Measurements from ENCODE around the gene NEK6.

The NEK6 gene

DNA sequence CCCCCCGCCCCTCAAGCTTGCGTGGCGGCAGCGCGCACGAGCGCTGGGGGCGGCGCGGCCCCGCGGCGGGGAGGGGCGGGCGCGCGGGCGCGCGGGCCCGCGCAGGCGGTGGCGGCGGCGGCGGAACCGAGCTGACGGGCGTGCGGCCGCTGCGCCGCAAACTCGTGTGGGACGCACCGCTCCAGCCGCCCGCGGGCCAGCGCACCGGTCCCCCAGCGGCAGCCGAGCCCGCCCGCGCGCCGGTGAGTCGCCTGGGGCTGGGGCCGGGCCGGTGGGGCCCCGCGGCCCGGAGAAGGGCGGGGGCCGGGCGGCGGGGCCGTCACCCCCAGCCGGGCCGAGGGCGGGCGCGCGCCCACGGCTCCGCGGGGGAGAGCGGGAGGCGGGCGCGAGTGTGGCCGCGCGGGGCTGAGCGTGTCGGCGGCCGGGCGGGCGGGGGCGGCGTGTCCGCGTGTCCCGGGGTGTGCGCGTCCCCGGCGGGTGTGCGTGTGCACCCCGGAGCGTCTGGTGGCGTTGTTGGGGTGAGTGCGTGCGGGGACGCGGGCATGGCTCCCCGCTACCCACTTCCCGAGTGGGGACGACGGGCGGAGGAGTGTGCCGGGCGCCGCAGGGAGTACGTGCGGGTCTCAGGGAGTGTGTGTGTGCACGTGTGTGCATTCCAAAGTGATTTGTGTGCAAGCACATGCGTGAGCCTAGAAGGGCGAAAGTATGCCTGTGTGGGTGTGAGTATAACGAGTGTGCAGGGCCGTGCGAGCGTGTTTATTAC is at the start of gene NEK6:
NEK6 (plus strand) TSS at position 106 of the 763 bp plus-strand sequence. CDS start 44,016 bp downstream, outside the sequence.
- Histone ChIP-seq H3K36me3 (ENCODE audit: control insufficient read depth, insufficient read depth, low read length) (no peaks in the 10 kb centered on the region), H3K9me3 (ENCODE audit: control insufficient read depth, low read length) (no peaks in the 10 kb centered on the region), H3K4me3 (ENCODE audit: low read length) (peak within 1 kb of the TSS; percentile 77), H3K27me3 (ENCODE audit: control insufficient read depth, insufficient read depth, low read length) (no peaks in the 10 kb centered on the region), H3K9ac (ENCODE audit: low read length) (peak within 1 kb of the TSS; percentile 86), H3K4me1 (ENCODE audit: control insufficient read depth, insufficient read depth, low read length) (peaks cover 47% of the 10 kb centered on the region)

- Histone ChIP-seq H3K36me3 (ENCODE audit: control insufficient read depth, insufficient read depth, low read length) (no peaks in the 10 kb centered on the region), H3K9me3 (ENCODE audit: control insufficient read depth, low read length) (no peaks in the 10 kb centered on the region), H3K4me3 (ENCODE audit: low read length) (no peak overlapping the region), H3K27me3 (ENCODE audit: control insufficient read depth, insufficient read depth, low read length) (no peaks in the 10 kb centered on the region), H3K4me1 (ENCODE audit: control insufficient read depth, insufficient read depth, low read length) (no peaks in the 10 kb centered on the region), H3K9ac (ENCODE audit: low read length) (no peak overlapping the region)
Observed at GRCh38 chr9:124208571-124208970, 49.2 kb upstream of the NEK6 start.

GRCh38 chr9:124209279-124209678 is 48.5 kb upstream of the NEK6 start:
- no peaks in the 10 kb centered on the region for H3K4me1 ChIP-seq (ENCODE audit: control insufficient read depth, insufficient read depth, low read length)
- H3K9me3 ChIP-seq (ENCODE audit: control insufficient read depth, low read length): no peaks in the 10 kb centered on the region
- H3K27me3 ChIP-seq (ENCODE audit: control insufficient read depth, insufficient read depth, low read length): no peaks in the 10 kb centered on the region

DNA sequence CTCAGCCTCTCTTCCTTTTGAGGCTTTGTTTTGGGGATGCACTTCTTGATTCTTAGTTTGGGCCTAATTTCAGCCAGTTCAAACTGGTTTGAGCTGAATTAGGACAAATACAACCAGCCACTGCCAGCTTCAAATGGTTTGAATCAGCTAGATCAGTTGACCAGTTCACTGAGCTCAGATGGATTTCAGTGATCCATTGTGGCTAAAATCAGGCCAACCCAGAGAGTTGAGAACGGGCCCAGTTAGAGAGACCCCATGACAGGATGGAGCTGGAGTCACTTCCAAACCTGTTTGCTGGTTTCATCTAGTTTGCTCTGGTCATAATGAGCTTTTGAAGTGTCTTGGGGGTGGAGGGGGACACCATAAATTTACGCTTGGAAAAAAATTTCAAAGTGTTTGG is 48.0 kb upstream of the NEK6 start:
- Histone ChIP-seq H3K4me3 (ENCODE audit: low read length) (no peak overlapping the region), H3K4me1 (ENCODE audit: control insufficient read depth, insufficient read depth, low read length) (no peaks in the 10 kb centered on the region), H3K9ac (ENCODE audit: low read length) (no peak overlapping the region), H3K27me3 (ENCODE audit: control insufficient read depth, insufficient read depth, low read length) (no peaks in the 10 kb centered on the region), H3K36me3 (ENCODE audit: control insufficient read depth, insufficient read depth, low read length) (no peaks in the 10 kb centered on the region), H3K9me3 (ENCODE audit: control insufficient read depth, low read length) (no peaks in the 10 kb centered on the region)

More at GRCh38 chr9:124209279-124209678, 48.5 kb upstream of the NEK6 start:
- no peak overlapping the region for H3K4me3 ChIP-seq (ENCODE audit: low read length)
- no peak overlapping the region for H3K9ac ChIP-seq (ENCODE audit: low read length)
- H3K36me3 ChIP-seq (ENCODE audit: control insufficient read depth, insufficient read depth, low read length): no peaks in the 10 kb centered on the region

GRCh38 chr9:124210697-124211096 is 47.1 kb upstream of the NEK6 start:
- Histone ChIP-seq H3K4me3 (ENCODE audit: low read length) (no peak overlapping the region), H3K9ac (ENCODE audit: low read length) (no peak overlapping the region), H3K9me3 (ENCODE audit: control insufficient read depth, low read length) (no peaks in the 10 kb centered on the region), H3K4me1 (ENCODE audit: control insufficient read depth, insufficient read depth, low read length) (no peaks in the 10 kb centered on the region), H3K36me3 (ENCODE audit: control insufficient read depth, insufficient read depth, low read length) (no peaks in the 10 kb centered on the region), H3K27me3 (ENCODE audit: control insufficient read depth, insufficient read depth, low read length) (no peaks in the 10 kb centered on the region)

DNA sequence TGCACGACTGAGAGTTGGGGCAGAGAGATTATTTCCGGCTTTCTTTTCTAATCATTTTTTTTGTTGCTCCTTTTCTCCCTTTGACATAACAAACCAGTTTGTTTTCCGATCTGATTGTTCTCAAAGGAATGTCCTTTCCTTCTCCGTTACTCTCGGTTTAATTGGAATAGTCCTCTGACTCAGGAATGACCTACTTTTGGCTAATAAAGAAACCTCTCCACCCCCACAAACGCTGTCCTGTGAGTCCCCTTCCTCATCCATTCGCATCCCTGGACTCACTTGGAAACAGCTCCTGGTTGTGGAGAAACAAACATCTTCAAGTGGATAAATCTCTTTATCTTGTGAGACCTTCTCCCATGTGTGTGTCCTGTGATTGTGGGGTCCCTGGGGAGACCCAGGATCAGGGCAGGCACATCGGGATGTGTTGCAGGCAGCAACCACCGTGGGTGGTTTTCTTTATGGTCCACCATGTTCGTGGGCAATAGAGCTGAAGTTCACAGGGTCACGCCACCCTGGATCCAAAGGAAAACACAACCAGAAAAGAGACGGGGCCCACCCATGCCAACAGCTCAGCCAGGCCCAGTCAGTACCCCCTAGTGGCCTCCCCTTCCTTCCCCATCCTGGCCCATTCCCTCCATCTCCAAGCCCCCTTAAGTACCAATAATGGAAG is 45.2 kb upstream of the NEK6 start:
- Histone ChIP-seq H3K4me3 (ENCODE audit: low read length) (no peak overlapping the region), H3K9me3 (ENCODE audit: control insufficient read depth, low read length) (no peaks in the 10 kb centered on the region), H3K36me3 (ENCODE audit: control insufficient read depth, insufficient read depth, low read length) (no peaks in the 10 kb centered on the region), H3K9ac (ENCODE audit: low read length) (no peak overlapping the region), H3K27me3 (ENCODE audit: control insufficient read depth, insufficient read depth, low read length) (no peaks in the 10 kb centered on the region), H3K4me1 (ENCODE audit: control insufficient read depth, insufficient read depth, low read length) (peaks cover 5% of the 10 kb centered on the region)

DNA sequence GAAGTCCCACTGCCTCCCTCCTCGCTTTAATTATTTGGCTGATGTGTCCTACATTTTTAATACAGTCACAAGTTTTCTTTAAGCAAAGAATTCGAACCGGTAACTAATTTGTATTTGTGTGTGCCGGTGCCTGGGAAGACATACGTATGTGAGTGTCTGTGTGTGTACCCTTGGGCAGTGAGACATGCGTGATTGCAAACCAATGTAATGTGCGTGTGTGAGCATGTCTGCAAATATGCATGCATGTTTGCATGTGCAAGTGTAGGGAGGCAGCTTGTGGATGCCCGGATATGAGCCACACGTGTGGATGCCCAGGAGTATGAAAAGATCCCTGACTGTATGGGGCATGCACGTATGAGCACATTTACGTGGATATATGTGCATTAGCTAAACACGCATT is 44.4 kb upstream of the NEK6 start:
- no peaks in the 10 kb centered on the region for H3K27me3 ChIP-seq (ENCODE audit: control insufficient read depth, insufficient read depth, low read length)
- H3K9ac ChIP-seq (ENCODE audit: low read length): no peak overlapping the region
- no peaks in the 10 kb centered on the region for H3K9me3 ChIP-seq (ENCODE audit: control insufficient read depth, low read length)
- H3K4me1 ChIP-seq (ENCODE audit: control insufficient read depth, insufficient read depth, low read length): peaks cover 14% of the 10 kb centered on the region
- no peaks in the 10 kb centered on the region for H3K36me3 ChIP-seq (ENCODE audit: control insufficient read depth, insufficient read depth, low read length)
- no peak overlapping the region for H3K4me3 ChIP-seq (ENCODE audit: low read length)

DNA sequence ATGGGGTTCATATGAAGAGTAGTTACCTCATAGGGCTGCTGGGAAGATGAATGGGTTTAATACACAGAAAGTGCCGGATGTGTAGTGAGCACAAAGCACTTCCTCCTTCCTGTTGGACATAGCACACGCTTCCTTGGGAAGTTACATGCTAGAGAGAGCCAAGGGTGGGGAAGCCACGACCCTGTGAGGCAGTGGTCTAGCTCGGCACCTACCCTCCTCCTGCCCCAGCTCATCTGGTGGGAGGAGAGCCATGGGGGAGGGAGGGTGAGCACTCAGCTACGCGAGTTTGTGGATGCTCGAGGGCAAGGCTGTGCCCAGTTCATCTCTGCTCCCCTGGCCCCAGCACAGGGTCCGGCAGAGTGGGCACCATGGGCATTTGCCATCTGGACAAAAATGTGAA is 43.6 kb upstream of the NEK6 start:
- H3K4me1 ChIP-seq (ENCODE audit: control insufficient read depth, insufficient read depth, low read length): peaks cover 21% of the 10 kb centered on the region

DNA sequence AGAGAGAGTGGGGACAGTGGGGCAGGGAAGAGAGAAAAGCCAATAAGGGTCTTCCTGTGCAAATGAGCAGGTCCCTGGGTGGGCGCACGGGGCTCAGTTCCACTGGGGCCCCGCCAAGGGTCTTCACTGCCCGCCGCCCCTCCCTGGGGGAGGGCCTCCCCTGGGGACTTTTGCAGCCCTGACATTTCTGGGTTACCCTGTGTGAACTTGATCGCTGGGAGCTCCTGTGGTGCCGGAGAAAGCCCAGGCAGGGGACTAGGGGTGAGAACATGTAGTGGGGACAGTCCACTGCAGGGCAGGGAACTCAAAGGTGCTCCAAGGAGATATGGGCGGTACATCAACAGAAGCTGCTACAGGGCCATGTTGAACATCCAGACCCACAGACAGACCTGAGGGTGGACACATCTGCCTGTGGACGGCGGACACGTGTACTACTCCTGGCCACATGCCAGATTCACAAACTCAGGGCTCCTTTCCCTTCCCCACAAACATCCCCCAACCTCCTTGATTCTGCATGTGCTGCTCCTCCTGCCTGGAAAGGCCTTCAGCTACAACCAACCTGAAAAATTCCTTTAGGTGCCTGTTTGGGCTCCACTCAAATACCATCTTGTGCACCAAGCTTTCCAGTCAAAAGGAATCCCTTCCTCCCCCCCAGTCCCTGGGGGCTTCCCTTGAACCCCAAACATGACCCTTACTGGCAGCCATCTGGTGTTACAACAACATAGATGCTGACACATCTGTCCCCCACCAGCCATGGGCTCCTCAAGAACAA is 43.0 kb upstream of the NEK6 start:
- H3K4me1 ChIP-seq (ENCODE audit: control insufficient read depth, insufficient read depth, low read length): peaks cover 25% of the 10 kb centered on the region
- no peaks in the 10 kb centered on the region for H3K36me3 ChIP-seq (ENCODE audit: control insufficient read depth, insufficient read depth, low read length)
- H3K9me3 ChIP-seq (ENCODE audit: control insufficient read depth, low read length): no peaks in the 10 kb centered on the region
- H3K4me3 ChIP-seq (ENCODE audit: low read length): no peak overlapping the region
- H3K9ac ChIP-seq (ENCODE audit: low read length): no peak overlapping the region
- H3K27me3 ChIP-seq (ENCODE audit: control insufficient read depth, insufficient read depth, low read length): no peaks in the 10 kb centered on the region

More for the DNA sequence above, 43.6 kb upstream of the NEK6 start:
- H3K36me3 ChIP-seq (ENCODE audit: control insufficient read depth, insufficient read depth, low read length): no peaks in the 10 kb centered on the region
- H3K4me3 ChIP-seq (ENCODE audit: low read length): no peak overlapping the region
- H3K27me3 ChIP-seq (ENCODE audit: control insufficient read depth, insufficient read depth, low read length): no peaks in the 10 kb centered on the region
- no peak overlapping the region for H3K9ac ChIP-seq (ENCODE audit: low read length)
- H3K9me3 ChIP-seq (ENCODE audit: control insufficient read depth, low read length): no peaks in the 10 kb centered on the region

- no peak overlapping the region for H3K9ac ChIP-seq (ENCODE audit: low read length)
- H3K27me3 ChIP-seq (ENCODE audit: control insufficient read depth, insufficient read depth, low read length): no peaks in the 10 kb centered on the region
- peaks cover 27% of the 10 kb centered on the region for H3K4me1 ChIP-seq (ENCODE audit: control insufficient read depth, insufficient read depth, low read length)
- H3K4me3 ChIP-seq (ENCODE audit: low read length): no peak overlapping the region
- H3K9me3 ChIP-seq (ENCODE audit: control insufficient read depth, low read length): no peaks in the 10 kb centered on the region
- no peaks in the 10 kb centered on the region for H3K36me3 ChIP-seq (ENCODE audit: control insufficient read depth, insufficient read depth, low read length)
Observed at GRCh38 chr9:124215368-124215910, 42.3 kb upstream of the NEK6 start.

DNA sequence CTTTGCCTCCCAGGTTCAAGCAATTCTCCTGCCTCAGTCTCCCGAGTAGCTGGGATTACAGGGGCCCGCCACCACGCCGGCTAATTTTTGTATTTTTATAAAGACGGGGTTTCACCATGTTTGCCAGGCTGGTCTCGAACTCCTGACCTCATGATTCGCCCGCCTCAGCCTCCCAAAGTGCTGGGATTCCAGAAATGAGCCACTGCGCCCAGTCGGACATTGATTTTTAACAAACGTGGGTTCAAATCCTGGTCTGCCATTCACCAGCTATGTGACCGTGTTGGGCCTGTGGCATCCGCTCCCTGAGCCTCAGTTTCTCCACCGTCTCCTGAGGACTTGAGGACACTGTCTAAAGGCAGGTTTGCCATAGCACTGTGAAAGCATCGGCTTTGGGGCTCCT is 41.8 kb upstream of the NEK6 start:
- Histone ChIP-seq H3K9me3 (ENCODE audit: control insufficient read depth, low read length) (no peaks in the 10 kb centered on the region), H3K9ac (ENCODE audit: low read length) (no peak overlapping the region), H3K4me3 (ENCODE audit: low read length) (no peak overlapping the region), H3K4me1 (ENCODE audit: control insufficient read depth, insufficient read depth, low read length) (peaks cover 32% of the 10 kb centered on the region), H3K27me3 (ENCODE audit: control insufficient read depth, insufficient read depth, low read length) (no peaks in the 10 kb centered on the region), H3K36me3 (ENCODE audit: control insufficient read depth, insufficient read depth, low read length) (no peaks in the 10 kb centered on the region)

Data from mucosa of stomach (tissue), 1 donor.